ENCODE data around the gene GSDMA. TPM values are rescaled to one million over a fixed set of nuclear protein-coding genes. Genes with fewer than 3 reads are reported as not detected.

GSDMA gene
- total RNA-seq, 8 experiments from 2014 or later = 0.09 to 0.33 (median 0.17) TPM; not detected in 5

GRCh38 chr17:39952680-39953470, 9.9 kb upstream of the GSDMA start:
- Histone ChIP-seq H3K4me3 (peak overlapping the region; percentile 23 to 35 (median 29)), H3K27ac (peak overlapping the region; percentile 27 to 30), H3K4me1 (replicated peaks in 1 of 2) (peaks cover 8 to 13% of the 10 kb centered on the region in 2 donors)
- in situ Hi-C loops (cut with MboI; ENCODE audit: low pct_unique_long_range_greater_than_20kb in 2 of 9, low sequenced_read_pairs in 9 of 9, unreplicated experiment in 9 of 9) = no loop called here
- WGBS, 10 experiments = no CpG with 5 or more reads among the region's 55 CpGs
- peak; percentile 84 to 94 (median 88) for ATAC-seq (replicated peaks in 6 of 8)

GRCh38 chr17:39953471-39953888, 9.3 kb upstream of the GSDMA start:
- 40% methylated on average over 1 of the region's 9 CpGs; no CpG with 5 or more reads in 9 of the 10 experiments for WGBS, 10 experiments
- H3K27ac ChIP-seq = peak overlapping the region; percentile 27 to 30
- peaks cover 8 to 13% of the 10 kb centered on the region in 2 donors for H3K4me1 ChIP-seq (replicated peaks in 1 of 2)
- ATAC-seq (replicated peaks in 6 of 8) = no peak
- in situ Hi-C loops (cut with MboI; ENCODE audit: low pct_unique_long_range_greater_than_20kb in 2 of 9, low sequenced_read_pairs in 9 of 9, unreplicated experiment in 9 of 9) = no loop called here
- peak overlapping the region; percentile 23 to 35 (median 27) for H3K4me3 ChIP-seq

DNA sequence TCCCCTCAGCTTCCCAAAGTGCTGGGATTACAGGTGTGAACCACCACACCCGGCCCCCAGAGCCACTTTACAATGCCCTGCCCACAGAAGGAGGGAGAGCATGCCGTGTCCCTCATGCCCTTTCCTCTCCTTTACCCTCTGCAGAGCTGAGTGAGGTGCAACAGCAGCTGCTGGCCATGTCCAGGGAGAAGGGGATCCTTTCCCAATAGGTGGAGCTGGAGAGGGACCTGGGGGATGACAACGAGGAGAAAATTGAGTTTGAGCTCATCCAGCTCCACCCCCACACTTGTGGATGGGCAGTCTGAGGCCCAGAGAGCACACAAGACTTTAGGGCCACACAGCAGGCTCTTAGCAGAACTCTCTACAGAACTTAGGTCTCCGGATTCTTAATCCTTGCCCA, 7.9 kb upstream of the GSDMA start:
- Histone ChIP-seq H3K27ac (no peak overlapping the region), H3K4me3 (no peak overlapping the region), H3K4me1 (replicated peaks in 1 of 2) (peaks cover 8 to 13% of the 10 kb centered on the region in 2 donors)
- no peak for ATAC-seq (replicated peaks in 6 of 8)
- in situ Hi-C loops (cut with MboI; ENCODE audit: low pct_unique_long_range_greater_than_20kb in 2 of 9, low sequenced_read_pairs in 9 of 9, unreplicated experiment in 9 of 9) = no loop called here
- WGBS, 10 experiments = 0 to 83% (median 63%) methylated on average over 1 to 2 of the region's 4 CpGs; no CpG with 5 or more reads in 6 of the 10 experiments

DNA sequence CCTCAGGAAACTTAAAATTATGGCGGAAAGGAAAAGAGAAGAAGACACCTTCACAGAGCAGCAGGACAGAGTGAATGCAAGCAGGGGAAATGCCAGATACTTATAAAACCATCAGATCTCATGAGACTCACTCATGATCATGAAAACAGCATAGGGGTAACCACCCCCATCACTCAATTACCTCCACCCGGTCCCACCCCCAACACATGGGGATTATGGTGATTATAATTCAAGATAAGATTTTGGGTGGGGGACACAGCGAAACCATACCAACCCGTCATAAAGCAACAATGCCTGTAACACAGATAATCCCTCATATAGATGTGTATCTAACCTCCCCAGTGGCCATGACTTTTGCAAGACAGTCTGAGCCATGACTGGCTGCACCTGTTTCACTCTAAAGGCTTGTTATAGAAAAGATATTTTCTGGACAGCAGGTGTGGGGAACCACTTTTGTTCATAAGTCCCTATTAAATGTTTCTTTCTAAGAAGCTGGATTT, 7.0 kb upstream of the GSDMA start:
- peaks cover 8 to 13% of the 10 kb centered on the region in 2 donors for H3K4me1 ChIP-seq (replicated peaks in 1 of 2)
- in situ Hi-C loops (cut with MboI; ENCODE audit: low pct_unique_long_range_greater_than_20kb in 2 of 9, low sequenced_read_pairs in 9 of 9, unreplicated experiment in 9 of 9) = no loop called here
- no peak for ATAC-seq (replicated peaks in 6 of 8)
- 0 to 83% (median 45%) methylated on average over 1 to 3 of the region's 4 CpGs; no CpG with 5 or more reads in 4 of the 10 experiments for WGBS, 10 experiments
- H3K27ac ChIP-seq = no peak overlapping the region
- H3K4me3 ChIP-seq = no peak overlapping the region

DNA sequence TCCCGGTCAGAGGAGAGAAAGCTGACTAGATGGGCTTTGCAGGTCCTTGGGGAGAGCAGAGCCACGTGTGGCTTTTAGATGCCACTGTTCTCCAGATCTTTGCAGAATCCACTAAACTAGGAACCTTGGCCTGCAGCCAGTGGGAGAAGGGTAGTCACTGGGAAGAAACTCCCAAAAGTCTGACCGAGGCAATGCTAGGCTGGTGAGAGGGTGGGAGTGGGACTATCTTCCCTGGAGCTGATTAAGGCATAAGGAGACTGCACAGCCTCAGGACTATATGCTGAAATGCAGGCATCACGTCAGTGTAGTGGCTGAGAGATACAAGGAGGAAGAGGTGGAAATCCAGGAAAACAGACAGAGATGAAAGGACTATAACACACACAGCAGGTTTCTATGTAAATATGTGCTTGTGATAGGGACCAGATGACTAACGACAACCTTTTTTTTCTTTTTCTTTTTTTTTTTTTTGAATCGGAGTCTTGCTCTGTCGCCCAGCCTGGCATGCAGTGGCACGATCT, 2.2 kb upstream of the GSDMA start:
- Histone ChIP-seq H3K27ac (no peak overlapping the region), H3K4me1 (replicated peaks in 1 of 2) (no peaks in the 10 kb centered on the region), H3K4me3 (no peak overlapping the region)
- no peak for ATAC-seq (replicated peaks in 6 of 8)
- in situ Hi-C loops (cut with MboI; ENCODE audit: low pct_unique_long_range_greater_than_20kb in 2 of 9, low sequenced_read_pairs in 9 of 9, unreplicated experiment in 9 of 9) = no loop called here
- WGBS, 10 experiments = 20 to 100% (median 57%) methylated on average over 1 to 6 of the region's 8 CpGs; no CpG with 5 or more reads in 2 of the 10 experiments

DNA sequence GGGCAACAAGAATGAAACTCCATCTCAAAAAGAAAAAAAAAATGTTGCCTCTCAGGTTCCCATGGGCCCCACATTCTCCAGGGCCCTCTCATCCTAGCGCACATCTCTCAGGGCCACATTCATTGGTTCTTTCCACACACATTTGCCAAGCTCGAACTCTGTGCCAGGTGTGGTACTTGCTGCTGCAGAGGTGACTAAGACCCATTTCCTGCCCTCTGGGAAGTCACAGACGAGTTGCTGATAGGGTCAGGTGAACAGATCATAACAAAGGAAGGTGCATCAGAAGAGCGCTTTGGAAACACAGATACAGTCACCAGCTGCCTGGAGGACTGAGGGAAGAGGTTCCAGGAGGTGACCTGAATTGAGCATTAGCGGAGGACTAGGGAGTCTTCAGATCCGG, 1.0 kb downstream of the GSDMA start:
- no peak for ATAC-seq (replicated peaks in 6 of 8)
- no peak overlapping the region for H3K27ac ChIP-seq
- in situ Hi-C loops (cut with MboI; ENCODE audit: low pct_unique_long_range_greater_than_20kb in 2 of 9, low sequenced_read_pairs in 9 of 9, unreplicated experiment in 9 of 9) = no loop called here
- H3K4me3 ChIP-seq = no peak overlapping the region
- 64 to 100% (median 80%) methylated on average over 1 to 6 of the region's 6 CpGs; no CpG with 5 or more reads in 3 of the 10 experiments for whole genome bisulfite sequencing, 10 experiments
- no peaks in the 10 kb centered on the region for H3K4me1 ChIP-seq (replicated peaks in 1 of 2)

DNA sequence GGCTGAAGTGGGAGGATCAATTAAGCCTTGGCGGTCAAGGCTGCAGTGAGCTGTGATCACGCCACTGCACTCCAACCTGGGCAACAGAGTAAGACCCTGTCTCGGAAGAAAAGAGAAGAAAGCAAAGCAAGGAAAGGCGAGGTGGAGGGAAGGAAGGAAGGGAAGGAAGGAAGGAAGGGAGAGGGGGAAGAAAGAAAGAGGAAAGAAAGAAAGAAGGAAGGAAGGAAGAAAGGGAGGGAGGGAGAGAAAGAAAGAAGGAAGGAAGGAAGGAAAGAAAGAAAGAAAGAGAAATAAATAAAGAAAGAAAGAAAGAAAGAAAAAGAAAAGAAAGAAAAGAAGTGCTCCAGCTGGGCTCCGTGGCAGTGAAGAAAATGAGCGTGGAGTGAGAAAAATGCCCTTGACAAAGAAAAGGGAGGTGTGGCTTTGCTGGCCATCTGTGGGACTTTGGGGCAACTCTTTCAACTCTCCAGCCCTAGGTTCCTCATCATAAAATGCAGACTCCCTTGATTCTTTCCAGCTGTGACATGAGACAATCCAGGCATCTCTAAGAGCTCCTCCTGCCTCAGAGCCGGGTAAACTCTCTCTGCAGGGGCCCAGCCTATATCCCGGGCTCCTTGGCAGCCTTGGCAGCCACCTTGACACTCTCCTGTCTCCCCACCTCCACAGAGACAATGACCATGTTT, 2.4 kb downstream of the GSDMA start:
- Histone ChIP-seq H3K4me1 (replicated peaks in 1 of 2) (no peaks in the 10 kb centered on the region), H3K4me3 (no peak overlapping the region), H3K27ac (no peak overlapping the region)
- in situ Hi-C loops (cut with MboI; ENCODE audit: low pct_unique_long_range_greater_than_20kb in 2 of 9, low sequenced_read_pairs in 9 of 9, unreplicated experiment in 9 of 9) = no loop called here
- ATAC-seq (replicated peaks in 6 of 8) = peak in 1 of 8 experiments; percentile 37
- WGBS, 10 experiments = 3 to 59% (median 40%) methylated on average over 3 to 8 of the region's 8 CpGs

DNA sequence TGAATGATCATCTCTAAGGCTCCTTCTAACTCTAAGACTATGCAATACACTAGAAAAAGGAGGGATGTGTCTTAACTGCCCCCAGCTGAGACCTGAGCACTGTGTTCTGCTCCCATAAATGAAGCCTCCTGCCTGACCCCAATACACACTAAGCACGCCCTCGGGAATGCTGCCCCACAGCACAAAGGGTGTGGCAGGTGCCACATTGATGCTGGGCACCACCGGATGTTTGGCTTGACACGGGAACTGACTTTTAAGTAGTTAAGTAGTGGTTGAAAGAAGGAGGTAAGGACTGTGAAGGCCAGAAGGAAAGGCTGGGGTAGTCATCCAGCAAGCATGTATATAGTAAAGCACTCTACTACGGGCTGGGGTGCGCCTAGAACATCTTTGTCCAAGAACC, 4.0 kb downstream of the GSDMA start:
- in situ Hi-C loops (cut with MboI; ENCODE audit: low pct_unique_long_range_greater_than_20kb in 2 of 9, low sequenced_read_pairs in 9 of 9, unreplicated experiment in 9 of 9) = no loop called here
- no peak overlapping the region for H3K27ac ChIP-seq
- ATAC-seq (replicated peaks in 6 of 8) = no peak
- H3K4me1 ChIP-seq (replicated peaks in 1 of 2) = no peaks in the 10 kb centered on the region
- 39 to 100% (median 81%) methylated on average over 1 to 6 of the region's 6 CpGs; no CpG with 5 or more reads in 4 of the 10 experiments for WGBS, 10 experiments
- no peak overlapping the region for H3K4me3 ChIP-seq

GRCh38 chr17:39968761-39969160, 6.0 kb downstream of the GSDMA start:
- no peaks in the 10 kb centered on the region for H3K4me1 ChIP-seq (replicated peaks in 1 of 2)
- 20 to 100% (median 70%) methylated on average over 1 to 2 of the region's 2 CpGs; no CpG with 5 or more reads in 3 of the 10 experiments for WGBS, 10 experiments
- ATAC-seq (replicated peaks in 6 of 8) = no peak
- in situ Hi-C loops (cut with MboI; ENCODE audit: low pct_unique_long_range_greater_than_20kb in 2 of 9, low sequenced_read_pairs in 9 of 9, unreplicated experiment in 9 of 9) = no loop called here
- H3K27ac ChIP-seq = no peak overlapping the region
- H3K4me3 ChIP-seq = no peak overlapping the region

GRCh38 chr17:39969375-39969774, 6.6 kb downstream of the GSDMA start:
- ATAC-seq (replicated peaks in 6 of 8) = no peak
- 25 to 100% (median 80%) methylated on average over 1 to 6 of the region's 6 CpGs; no CpG with 5 or more reads in 1 of the 10 experiments for WGBS, 10 experiments
- no peak overlapping the region for H3K4me3 ChIP-seq

GRCh38 chr17:39970157-39970692, 7.4 kb downstream of the GSDMA start:
- Histone ChIP-seq H3K4me3 (no peak overlapping the region), H3K27ac (no peak overlapping the region), H3K4me1 (replicated peaks in 1 of 2) (no peaks in the 10 kb centered on the region)
- in situ Hi-C loops (cut with MboI; ENCODE audit: low pct_unique_long_range_greater_than_20kb in 2 of 9, low sequenced_read_pairs in 9 of 9, unreplicated experiment in 9 of 9) = no loop called here
- WGBS, 10 experiments = 20 to 100% (median 63%) methylated on average over 1 to 5 of the region's 7 CpGs; no CpG with 5 or more reads in 3 of the 10 experiments
- no peak for ATAC-seq (replicated peaks in 6 of 8)

More at GRCh38 chr17:39969375-39969774, 6.6 kb downstream of the GSDMA start:
- Histone ChIP-seq H3K27ac (no peak overlapping the region), H3K4me1 (replicated peaks in 1 of 2) (no peaks in the 10 kb centered on the region)
- in situ Hi-C loops (cut with MboI; ENCODE audit: low pct_unique_long_range_greater_than_20kb in 2 of 9, low sequenced_read_pairs in 9 of 9, unreplicated experiment in 9 of 9) = no loop called here

GRCh38 chr17:39971076-39971603, 8.3 kb downstream of the GSDMA start:
- in situ Hi-C loops (cut with MboI; ENCODE audit: low pct_unique_long_range_greater_than_20kb in 2 of 9, low sequenced_read_pairs in 9 of 9, unreplicated experiment in 9 of 9) = no loop called here
- no peak overlapping the region for H3K4me3 ChIP-seq
- no peak overlapping the region for H3K27ac ChIP-seq
- ATAC-seq (replicated peaks in 6 of 8) = no peak
- WGBS, 10 experiments = 43 to 100% (median 81%) methylated on average over 1 to 3 of the region's 4 CpGs; no CpG with 5 or more reads in 2 of the 10 experiments
- no peaks in the 10 kb centered on the region for H3K4me1 ChIP-seq (replicated peaks in 1 of 2)

All from motor neuron (in vitro differentiated cells).